ENCODE measurements around the gene MED29.

DNA sequence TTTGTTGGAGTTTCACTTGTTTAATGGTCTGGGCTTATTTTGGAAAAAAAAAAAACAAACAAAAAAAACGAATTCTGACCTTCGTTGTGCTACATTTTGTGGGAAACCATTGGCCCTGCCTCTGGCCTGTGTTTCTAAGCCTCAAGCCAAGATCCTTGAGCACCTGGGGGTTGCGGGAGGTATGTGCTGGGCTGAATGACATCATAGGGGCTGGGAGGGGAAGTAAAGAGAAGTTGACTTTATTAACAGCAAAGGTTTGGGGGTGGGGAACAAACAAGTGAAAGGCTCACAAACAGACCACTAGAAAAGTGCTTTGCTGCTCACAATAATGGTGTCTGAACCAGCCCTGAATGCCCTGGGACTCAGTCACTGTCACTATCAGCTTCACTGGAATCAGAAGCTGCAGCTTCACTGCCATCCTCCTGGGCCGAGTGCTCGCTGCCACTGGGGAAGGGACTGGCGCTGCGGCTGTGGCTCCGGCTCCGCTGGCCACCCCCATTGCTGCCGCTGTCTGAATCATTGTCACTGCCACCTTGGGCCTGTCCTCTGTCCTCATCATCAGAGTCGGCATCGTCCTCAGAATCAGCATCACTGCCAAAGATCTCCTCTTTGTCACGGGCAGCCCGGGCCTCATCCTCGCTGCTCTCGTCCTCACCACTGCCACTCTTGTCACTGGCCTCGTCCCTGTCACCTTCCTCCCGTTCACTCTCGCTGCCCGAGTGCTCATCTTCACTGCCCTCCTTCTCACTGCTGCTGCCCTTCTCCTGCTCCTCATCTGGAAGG lies 5.4 kb upstream of the MED29 start:
- TF ChIP-seq, protein P1, sequence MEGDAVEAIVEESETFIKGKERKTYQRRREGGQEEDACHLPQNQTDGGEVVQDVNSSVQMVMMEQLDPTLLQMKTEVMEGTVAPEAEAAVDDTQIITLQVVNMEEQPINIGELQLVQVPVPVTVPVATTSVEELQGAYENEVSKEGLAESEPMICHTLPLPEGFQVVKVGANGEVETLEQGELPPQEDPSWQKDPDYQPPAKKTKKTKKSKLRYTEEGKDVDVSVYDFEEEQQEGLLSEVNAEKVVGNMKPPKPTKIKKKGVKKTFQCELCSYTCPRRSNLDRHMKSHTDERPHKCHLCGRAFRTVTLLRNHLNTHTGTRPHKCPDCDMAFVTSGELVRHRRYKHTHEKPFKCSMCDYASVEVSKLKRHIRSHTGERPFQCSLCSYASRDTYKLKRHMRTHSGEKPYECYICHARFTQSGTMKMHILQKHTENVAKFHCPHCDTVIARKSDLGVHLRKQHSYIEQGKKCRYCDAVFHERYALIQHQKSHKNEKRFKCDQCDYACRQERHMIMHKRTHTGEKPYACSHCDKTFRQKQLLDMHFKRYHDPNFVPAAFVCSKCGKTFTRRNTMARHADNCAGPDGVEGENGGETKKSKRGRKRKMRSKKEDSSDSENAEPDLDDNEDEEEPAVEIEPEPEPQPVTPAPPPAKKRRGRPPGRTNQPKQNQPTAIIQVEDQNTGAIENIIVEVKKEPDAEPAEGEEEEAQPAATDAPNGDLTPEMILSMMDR (conservative IDR thresholded peaks at IDR 0.05 in 1 of 2, IDR thresholded peaks at IDR 0.05 in 1 of 2; ENCODE audit: low read depth in 1 of 2, low read length in 2 of 2), result no peak
- no peak for TF ChIP-seq EZH2 (IDR thresholded peaks at IDR 0.05; ENCODE audit: low read length, missing control alignments)
